ENCODE measurements around the gene ATXN2.

ATXN2 gene

DNA sequence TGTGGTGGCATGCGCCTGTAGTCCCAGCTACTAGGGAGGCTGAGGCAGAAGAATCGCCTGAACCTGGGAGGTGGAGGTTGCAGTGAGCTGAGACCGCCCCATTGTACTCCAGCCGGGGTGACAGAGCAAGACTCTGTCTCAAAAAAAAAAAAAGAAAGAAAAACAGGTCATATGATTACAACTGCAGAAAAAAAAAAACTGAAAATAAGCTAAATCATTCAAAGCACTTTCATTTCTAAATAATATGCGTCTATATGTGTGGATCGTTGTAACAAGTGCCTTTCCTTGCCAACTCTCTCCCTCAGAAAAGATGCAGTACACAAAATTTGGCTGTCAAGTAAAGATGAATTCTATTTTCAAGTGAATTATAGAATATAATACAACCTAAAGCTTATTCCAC lies 42.4 kb downstream of the ATXN2 start:
- TF ChIP-seq GATA3 (IDR thresholded peaks at IDR 0.05; ENCODE audit: low read depth, low read length), result no peak
- TF ChIP-seq GATA2 (IDR thresholded peaks at IDR 0.05; ENCODE audit: low read depth, low read length), result no peak

DNA sequence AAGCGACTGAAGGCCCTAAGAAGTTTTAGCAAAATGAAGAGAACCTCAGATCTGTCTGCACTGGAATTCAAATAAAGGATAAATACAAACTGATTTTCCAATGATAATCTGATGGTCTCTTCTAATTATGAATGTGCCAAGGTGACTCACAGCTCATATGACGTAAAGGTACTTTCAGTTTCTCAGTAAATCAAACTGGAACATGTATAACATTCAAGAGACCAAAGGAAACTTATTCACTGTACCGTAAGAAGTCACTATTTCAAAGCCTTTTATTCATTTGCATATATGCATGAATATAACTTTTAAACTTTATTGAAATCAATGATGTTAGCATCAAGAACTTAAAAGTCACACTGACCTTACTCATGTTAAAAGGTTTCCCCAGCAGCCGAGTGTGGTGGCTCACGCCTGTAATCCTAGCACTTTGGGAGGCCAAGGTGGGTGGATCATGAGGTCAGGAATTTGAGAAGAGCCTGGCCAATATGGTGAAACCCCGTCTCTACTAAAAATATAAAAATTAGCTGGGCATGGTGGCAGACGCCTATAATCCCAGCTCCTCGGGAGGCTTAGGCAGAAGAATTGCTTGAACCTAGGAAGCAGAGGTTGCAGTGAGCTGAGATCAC lies 52.2 kb downstream of the ATXN2 start:
- TF ChIP-seq GATA2 (IDR thresholded peaks at IDR 0.05; ENCODE audit: low read depth, low read length) (no peak), GATA3 (IDR thresholded peaks at IDR 0.05; ENCODE audit: low read depth, low read length) (no peak)

- TF ChIP-seq GATA2 (IDR thresholded peaks at IDR 0.05; ENCODE audit: low read depth, low read length) (no peak), GATA3 (IDR thresholded peaks at IDR 0.05; ENCODE audit: low read depth, low read length) (no peak)
These were observed 52.9 kb downstream of the ATXN2 start for GRCh38 chr12:111546171-111546570.

GRCh38 chr12:111544032-111544431 lies 55.1 kb downstream of the ATXN2 start:
- TF ChIP-seq GATA3 (IDR thresholded peaks at IDR 0.05; ENCODE audit: low read depth, low read length), result no peak
- no peak for TF ChIP-seq GATA2 (IDR thresholded peaks at IDR 0.05; ENCODE audit: low read depth, low read length)

GRCh38 chr12:111532751-111533150 lies 66.4 kb downstream of the ATXN2 start:
- no peak for TF ChIP-seq GATA3 (IDR thresholded peaks at IDR 0.05; ENCODE audit: low read depth, low read length)
- no peak for TF ChIP-seq GATA2 (IDR thresholded peaks at IDR 0.05; ENCODE audit: low read depth, low read length)

- TF ChIP-seq GATA2 (IDR thresholded peaks at IDR 0.05; ENCODE audit: low read depth, low read length), result no peak
- no peak for TF ChIP-seq GATA3 (IDR thresholded peaks at IDR 0.05; ENCODE audit: low read depth, low read length)
These were observed 69.4 kb downstream of the ATXN2 start for GRCh38 chr12:111529424-111530368.

DNA sequence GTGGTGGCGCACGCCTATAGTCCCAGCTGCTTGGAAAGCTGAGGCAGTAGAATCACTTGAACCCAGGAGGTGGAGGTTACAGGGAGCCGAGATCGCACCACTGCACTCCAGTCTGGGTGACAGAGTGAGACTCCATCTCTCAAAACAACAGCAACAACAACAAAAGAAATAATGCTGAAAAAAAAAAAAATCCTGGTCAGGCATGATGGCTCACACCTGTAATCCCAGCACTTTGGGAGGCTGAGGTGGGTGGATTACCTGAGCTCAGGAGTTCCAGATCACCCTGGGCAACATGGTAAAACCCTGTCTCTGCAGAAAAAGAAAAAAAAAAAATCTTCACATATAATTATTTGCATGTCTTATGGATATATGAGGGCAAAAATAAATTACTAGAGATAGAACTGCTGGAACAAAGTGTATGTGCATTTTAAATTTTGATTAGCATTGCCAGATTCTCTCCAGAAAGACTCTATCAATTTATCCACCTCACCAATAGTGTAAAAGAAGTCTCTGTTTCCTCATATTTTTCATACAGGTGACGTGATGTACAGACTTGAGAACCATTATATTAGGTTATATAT lies 75.4 kb downstream of the ATXN2 start:
- TF ChIP-seq GATA3 (IDR thresholded peaks at IDR 0.05; ENCODE audit: low read depth, low read length) (no peak), GATA2 (IDR thresholded peaks at IDR 0.05; ENCODE audit: low read depth, low read length) (no peak)

DNA sequence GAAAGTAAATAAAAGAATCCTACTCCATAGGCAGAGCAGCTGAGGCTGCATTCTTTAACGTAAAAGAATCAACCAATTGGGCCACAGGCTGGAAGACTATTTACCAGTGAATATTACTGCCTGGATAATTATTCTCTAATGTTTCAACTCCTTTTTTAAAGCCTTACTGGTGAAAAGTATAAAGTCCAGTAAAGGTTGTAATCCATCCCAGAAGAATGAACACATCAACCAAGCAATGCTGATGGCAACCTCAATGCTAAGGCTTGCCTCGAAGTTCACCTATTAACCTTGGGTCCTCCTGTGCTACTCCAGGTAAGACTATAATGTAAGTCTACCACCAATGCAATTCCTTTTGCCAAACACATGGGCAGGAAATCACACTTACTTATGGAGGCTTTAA lies 77.3 kb downstream of the ATXN2 start:
- TF ChIP-seq GATA2 (IDR thresholded peaks at IDR 0.05; ENCODE audit: low read depth, low read length), result no peak
- TF ChIP-seq GATA3 (IDR thresholded peaks at IDR 0.05; ENCODE audit: low read depth, low read length), result no peak

GRCh38 chr12:111519937-111520336 lies 79.2 kb downstream of the ATXN2 start:
- TF ChIP-seq GATA3 (IDR thresholded peaks at IDR 0.05; ENCODE audit: low read depth, low read length), result no peak
- no peak for TF ChIP-seq GATA2 (IDR thresholded peaks at IDR 0.05; ENCODE audit: low read depth, low read length)

DNA sequence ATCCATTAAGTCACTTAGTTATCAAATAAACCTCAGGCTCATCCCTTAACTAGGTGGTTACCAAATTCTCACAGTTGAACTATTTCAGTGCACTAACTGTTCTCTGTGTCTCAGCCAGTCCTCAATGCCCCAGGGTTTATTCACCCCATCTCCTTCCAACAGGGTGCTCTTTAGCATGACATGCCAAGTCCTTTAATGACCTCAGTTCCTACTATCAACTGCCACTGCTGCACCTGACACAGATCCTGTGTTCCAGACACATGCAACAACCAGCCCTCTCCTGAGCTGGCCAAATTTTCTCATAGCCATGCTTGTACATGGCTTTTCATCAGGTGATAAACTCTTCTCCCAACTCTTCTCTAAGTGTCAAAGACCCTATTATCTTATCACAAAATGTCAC lies 80.0 kb downstream of the ATXN2 start:
- TF ChIP-seq GATA2 (IDR thresholded peaks at IDR 0.05; ENCODE audit: low read depth, low read length) (no peak), GATA3 (IDR thresholded peaks at IDR 0.05; ENCODE audit: low read depth, low read length) (no peak)

- TF ChIP-seq GATA3 (IDR thresholded peaks at IDR 0.05; ENCODE audit: low read depth, low read length), result no peak
- no peak for TF ChIP-seq GATA2 (IDR thresholded peaks at IDR 0.05; ENCODE audit: low read depth, low read length)
These were observed 92.9 kb downstream of the ATXN2 start for GRCh38 chr12:111506260-111506659.

GRCh38 chr12:111505601-111506036 lies 93.5 kb downstream of the ATXN2 start:
- TF ChIP-seq GATA3 (IDR thresholded peaks at IDR 0.05; ENCODE audit: low read depth, low read length), result no peak
- TF ChIP-seq GATA2 (IDR thresholded peaks at IDR 0.05; ENCODE audit: low read depth, low read length), result no peak

GRCh38 chr12:111503116-111503515 lies 96.0 kb downstream of the ATXN2 start:
- TF ChIP-seq GATA3 (IDR thresholded peaks at IDR 0.05; ENCODE audit: low read depth, low read length) (no peak), GATA2 (IDR thresholded peaks at IDR 0.05; ENCODE audit: low read depth, low read length) (no peak)

GRCh38 chr12:111494676-111495075 lies 104.4 kb downstream of the ATXN2 start:
- TF ChIP-seq GATA3 (IDR thresholded peaks at IDR 0.05; ENCODE audit: low read depth, low read length) (no peak), GATA2 (IDR thresholded peaks at IDR 0.05; ENCODE audit: low read depth, low read length) (no peak)
